Neural progenitor cell (in vitro differentiated cells): ENCODE data around the gene P2RX3.

Experiments
- EZH2 ChIP-seq: fragments of 200-600 bp; sonication (generic); IDR thresholded peaks from 2 replicates; pipeline ENCODE4 v1.6.1; 2017; ENCODE audit warnings: antibody characterized with exemption, mild to moderate bottlenecking, moderate library complexity
- TF ChIP-seq, protein P1 (sequence below): fragments of 200-600 bp; sonication (generic); IDR thresholded peaks from 2 replicates; pipeline ENCODE4 v1.5.1; 2017; ENCODE audit warnings: antibody characterized with exemption, mild to moderate bottlenecking

DNA sequence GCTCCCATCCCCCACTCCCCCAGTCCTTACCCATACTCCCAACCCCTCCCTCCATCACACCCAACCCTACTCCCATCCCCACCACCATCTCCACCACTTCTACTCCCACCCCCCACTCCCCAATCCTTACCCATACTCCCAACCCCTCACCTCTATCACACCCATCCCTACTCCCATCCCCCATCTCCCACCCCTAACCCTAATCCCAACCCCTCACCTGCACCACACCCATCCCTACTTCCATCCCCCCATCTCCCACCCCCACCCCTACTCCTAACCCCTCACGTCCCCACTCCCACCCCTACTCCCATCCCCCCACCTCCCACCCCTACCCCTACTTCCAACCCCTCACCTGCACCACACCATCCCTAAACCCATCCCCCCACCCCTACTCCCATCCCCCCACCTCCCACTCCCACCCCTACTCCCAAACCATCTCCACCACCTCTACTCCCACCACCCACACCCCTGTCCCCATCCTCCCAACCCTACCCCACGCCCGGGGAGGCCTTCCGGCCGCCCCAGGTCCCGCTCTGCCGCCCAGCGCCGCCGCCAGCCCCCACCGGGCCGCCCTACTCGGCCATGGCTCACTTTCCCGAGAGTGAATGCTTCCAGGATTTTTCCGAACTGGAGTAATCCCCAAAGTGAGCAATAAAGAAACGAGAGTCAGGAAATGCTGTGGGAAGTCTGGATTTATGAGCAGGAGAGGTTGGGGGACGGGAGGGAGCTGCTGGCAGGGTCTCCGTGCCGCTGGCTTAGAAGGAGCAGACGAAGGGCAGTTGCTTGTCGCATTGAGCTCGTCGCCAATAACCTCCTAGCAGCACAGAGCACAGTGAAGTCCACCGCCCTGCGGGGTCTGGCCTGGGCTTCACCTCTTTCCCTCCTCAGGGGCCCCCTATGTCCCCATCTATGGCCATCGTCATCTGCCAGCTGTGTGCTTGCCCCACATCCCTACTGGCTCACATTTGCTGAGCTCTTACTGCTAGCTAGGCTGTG is 38.2 kb downstream of the P2RX3 start:
- TF ChIP-seq, protein P1, sequence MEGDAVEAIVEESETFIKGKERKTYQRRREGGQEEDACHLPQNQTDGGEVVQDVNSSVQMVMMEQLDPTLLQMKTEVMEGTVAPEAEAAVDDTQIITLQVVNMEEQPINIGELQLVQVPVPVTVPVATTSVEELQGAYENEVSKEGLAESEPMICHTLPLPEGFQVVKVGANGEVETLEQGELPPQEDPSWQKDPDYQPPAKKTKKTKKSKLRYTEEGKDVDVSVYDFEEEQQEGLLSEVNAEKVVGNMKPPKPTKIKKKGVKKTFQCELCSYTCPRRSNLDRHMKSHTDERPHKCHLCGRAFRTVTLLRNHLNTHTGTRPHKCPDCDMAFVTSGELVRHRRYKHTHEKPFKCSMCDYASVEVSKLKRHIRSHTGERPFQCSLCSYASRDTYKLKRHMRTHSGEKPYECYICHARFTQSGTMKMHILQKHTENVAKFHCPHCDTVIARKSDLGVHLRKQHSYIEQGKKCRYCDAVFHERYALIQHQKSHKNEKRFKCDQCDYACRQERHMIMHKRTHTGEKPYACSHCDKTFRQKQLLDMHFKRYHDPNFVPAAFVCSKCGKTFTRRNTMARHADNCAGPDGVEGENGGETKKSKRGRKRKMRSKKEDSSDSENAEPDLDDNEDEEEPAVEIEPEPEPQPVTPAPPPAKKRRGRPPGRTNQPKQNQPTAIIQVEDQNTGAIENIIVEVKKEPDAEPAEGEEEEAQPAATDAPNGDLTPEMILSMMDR = no peak
- no peak for TF ChIP-seq EZH2
